OCI-M2 (cell line): Measurements from ENCODE around the gene BOLA2B.
"Not testable (repeated sequence)": the region's sequence is repeated elsewhere in the genome, so short reads cannot be mapped to it uniquely, and the experiment has no call there.

Experiments used
- DNase-seq: peaks from one replicate; lab custom pipeline; 2025; ENCODE audit not compliant: unreplicated experiment; lab: John Stamatoyannopoulos, UW

Gene BOLA2B

GRCh38 chr16:30184891-30185682 is 8.4 kb downstream of the BOLA2B start:
- DNase-seq, result no peak

DNA sequence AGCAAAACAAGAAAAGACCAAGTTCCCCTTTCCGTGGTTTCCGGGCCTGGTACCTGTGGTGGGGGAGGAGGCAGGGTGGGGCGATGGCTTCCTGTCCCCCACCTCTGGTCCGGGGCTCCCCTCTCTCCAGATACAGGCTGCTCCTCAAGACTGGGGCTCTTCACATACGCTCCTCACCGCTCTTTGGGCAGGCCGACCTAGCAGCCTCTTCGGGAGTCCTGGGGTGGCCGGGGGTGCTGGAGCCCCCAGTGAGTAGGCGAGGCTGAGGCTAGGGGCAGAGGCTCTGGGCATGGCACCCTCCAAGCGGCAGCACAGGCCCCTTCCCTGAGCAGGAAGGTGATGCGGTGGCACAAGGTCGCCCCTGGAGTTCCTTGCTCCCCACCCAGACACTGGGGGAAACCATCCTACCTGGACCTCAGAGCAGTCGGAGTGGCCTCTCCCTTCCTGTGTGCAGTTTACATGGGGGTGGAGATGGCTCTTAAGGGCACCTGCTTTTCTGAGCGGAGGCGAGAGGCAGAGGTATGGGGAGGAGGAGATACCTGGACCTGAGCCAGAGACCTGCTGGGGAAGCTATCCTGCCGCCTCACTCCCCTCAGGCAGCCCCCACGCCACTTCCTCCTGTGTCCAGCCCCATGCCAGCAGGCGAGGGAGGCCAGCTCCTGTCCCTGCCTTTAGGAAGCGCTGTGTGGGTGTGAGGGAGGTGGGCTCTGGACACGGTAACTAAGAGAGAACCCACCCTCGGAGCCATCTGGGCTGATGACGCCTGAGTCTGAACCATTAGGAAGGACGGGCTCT is 9.2 kb downstream of the BOLA2B start:
- DNase-seq, result no peak

DNA sequence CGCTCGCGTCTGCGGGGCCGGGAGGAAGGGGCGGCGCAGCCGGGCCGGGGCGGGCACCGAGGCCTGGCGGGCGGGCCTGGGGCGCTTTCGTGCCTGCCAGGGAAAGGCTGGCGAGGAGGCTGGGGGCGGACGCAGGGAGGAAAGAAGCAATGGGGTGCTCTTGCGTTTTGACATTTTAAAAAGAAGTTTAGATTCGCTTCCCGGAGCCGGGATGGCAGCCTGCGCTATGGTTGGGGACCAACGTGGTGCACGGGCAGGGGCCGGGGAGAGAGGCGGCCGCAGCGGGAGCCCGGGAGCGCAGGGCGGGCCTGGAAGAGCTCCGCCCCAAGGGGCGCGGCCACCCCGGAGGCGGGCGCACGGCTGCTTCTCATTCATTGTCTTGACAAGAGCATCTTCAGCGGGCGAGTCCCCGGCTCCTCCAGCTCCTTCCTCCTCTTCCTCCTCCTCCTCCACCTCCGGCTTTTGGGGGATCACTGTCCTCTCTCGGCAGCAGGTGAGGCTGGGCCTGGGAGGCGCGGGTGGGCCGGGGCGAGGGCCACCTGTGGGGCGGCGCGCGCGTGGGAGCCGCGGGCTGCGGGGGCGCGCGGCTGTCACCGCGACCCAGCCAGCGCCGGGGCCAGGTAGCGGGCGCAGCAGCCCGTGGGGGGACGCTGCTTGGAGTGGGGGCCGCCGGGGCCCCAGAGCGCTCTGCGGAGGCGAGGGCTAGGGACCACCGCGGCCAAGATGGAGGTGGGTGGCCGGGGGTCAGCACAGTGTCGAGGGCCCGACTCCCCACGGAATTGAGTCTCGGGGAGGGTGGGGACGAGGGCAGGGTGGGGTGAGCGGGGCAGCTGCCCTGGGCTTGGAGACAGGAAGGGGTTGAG is 10.0 kb downstream of the BOLA2B start, which contains the start of gene CORO1A:
Gene CORO1A, plus strand, starts transcription at position 370 of the 863 bp plus-strand sequence. CDS start 1,608 bp downstream, outside the sequence.
- DNase-seq, result no peak

DNA sequence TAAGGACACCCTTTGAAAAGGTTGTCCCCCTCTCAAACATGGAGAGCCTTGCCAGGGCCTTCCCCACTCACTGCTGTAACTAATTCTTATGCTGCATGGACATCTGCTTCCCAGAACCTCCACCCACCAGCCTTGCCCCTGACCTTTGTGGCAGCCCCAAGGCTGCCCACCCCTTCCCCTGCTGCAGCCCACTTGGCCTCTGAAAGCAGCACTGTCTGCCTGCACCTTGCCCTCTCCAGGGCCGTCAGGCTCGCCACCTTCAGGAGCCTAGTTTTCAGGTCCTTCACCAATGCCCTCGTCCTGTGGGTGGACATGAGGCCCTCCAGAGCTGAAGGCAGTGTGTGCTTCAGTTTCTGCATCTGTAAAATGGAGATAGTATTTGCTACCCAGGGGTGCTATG is 12.7 kb downstream of the BOLA2B start:
- DNase-seq, result no peak

DNA sequence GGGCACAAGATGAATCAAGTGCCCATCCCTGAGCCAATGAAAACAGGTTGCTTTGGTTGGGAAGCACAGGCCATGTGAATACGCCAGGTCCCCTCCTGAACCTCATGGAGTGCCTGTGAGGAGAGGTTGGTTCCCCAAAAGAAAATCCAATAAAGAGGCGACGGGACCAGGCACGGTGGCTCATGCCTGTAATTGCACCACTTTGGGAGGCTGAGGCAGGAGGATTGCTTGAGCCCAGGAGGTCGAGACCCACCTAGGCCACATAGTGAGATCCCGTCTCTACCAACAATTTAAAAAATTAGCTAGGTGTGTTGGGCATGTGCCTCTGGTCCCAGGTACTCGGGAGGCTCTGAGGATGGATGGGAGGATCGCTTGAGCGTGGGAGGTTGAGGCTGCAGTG is 13.5 kb downstream of the BOLA2B start:
- no peak for DNase-seq

DNA sequence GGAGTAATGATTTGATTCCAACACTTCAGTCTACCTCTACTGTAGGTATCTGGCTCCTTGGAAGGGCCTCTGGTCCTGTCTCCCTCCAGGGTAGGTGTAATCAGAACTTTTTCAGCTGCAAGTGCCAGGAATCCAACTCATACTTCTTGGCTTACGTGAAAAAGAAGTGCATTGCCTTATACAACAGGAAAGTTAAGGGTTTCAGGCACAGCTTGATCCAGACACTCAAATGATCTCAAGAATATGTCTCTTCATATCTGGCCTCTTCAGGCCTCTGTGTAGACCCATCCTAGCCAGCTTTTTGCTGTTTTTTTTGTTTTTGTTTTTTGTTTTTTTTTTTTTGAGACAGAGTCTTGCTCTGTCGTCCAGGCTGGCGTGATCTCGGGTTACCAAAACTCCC is 14.3 kb downstream of the BOLA2B start:
- DNase-seq, result no peak

- DNase-seq, result not testable (repeated sequence)
These were observed 16.6 kb downstream of the BOLA2B start for GRCh38 chr16:30176876-30177275.

DNA sequence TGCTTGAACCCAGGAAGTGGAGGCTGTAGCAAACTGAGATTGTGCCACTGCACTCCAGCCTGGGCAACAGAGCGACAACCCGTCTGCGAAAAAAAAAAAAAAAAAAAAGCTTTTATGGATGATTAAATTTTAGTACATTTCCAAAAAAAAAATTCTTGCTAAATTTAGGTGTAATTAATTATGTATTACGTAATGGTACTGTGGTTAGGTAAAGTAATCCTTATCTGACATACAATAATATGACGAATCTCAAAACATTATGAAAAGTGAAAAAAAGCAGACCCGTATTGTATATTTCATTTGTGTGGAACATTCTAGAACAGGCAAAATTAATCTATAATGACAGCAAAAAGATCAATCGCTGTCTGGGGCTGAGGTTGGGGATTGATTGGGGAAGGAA is 20.4 kb downstream of the BOLA2B start:
- no peak for DNase-seq

DNA sequence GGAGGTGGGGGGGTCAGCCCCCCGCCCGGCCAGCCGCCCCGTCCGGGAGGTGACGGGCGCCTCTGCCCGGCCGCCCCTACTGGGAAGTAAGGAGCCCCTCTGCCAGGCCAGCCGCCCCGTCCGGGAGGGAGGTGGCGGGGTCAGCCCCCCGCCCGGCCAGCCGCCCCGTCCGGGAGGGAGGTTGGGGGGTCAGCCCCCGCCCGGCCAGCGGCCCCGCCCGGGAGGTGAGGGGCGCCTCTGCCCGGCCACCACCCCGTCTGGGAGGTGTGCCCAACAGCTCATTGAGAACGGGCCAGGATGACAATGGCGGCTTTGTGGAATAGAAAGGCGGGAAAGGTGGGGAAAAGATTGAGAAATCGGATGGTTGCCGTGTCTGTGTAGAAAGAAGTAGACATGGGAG is 23.3 kb downstream of the BOLA2B start:
- not testable (repeated sequence) for DNase-seq

- DNase-seq, result not testable (repeated sequence)
These were observed 24.1 kb downstream of the BOLA2B start for GRCh38 chr16:30169416-30169815.

GRCh38 chr16:30168746-30169145 is 24.7 kb downstream of the BOLA2B start:
- not testable (repeated sequence) for DNase-seq

DNA sequence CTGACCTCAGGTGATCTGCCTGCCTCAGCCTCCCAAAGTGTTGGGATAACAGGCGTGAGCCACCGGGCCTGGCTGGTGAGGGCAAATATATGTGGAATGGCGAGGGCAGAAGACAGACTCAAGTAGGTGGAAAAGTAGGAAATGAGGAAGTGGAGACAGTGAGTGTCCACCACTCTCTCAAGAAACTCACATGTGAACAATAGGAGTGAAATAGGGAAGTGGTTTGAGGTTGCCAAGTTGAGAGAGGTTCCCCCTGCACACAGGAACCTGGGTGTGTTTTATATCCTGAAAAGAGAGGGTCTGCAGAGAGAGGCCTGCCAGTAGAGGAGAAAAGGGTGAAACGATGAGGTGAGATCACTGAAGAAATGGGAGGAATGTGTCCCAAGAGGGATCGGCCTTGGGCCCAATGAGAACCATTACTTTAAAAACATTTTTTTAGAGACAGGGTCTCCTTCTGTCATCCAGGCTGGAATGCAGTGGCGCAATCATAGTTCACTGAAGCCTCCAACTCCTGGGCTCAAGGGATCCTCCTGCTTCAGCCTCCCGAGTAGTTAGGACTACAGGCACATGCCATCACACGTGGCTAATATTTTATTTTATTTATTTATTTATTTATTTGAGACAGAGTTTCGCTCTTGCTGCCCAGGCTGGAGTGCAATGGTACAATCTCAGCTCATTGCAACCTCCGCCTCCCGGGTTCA is 27.1 kb downstream of the BOLA2B start:
- DNase-seq, result no peak

GRCh38 chr16:30163538-30163937 is 29.9 kb downstream of the BOLA2B start:
- no peak for DNase-seq

- no peak for DNase-seq
These were observed 36.3 kb downstream of the BOLA2B start for GRCh38 chr16:30157214-30157613.

GRCh38 chr16:30155188-30155587 is 38.3 kb downstream of the BOLA2B start:
- no peak for DNase-seq

DNA sequence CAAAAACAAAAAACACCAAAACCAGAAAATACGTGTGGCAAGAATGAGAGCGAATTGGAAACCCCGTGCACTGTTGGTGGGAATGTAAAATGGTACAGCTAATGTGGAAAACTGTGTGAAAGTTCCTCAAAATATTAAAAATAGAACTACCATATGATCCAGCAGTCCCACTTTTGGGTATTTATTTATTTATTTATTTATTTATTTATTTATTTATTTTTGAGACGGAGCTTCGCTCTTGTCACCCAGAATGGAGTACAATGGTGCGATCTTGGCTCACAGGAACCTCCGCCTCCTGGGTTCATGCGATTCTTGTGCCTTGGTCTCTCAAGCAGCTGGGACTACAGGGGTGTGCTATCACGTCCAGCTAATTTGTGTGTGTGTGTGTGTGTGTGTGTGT is 40.9 kb downstream of the BOLA2B start:
- DNase-seq, result no peak

DNA sequence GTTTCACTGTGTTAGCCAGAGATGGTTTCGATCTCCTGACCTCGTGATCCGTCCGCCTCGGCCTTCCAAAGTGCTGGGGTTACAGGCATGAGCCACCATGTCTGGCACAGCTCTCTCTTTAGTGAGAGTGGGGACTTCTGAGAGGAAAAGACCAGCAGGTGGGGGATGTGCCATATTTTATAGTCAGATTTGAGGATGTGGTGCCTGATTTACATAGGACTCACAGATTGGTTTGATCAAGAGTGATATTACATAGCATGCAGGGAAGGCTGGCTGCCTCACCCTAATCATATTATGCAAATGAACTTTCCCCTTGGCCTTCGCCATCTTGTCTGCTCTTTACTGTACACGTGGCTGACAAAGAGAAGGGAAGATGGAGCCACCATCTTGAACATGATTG is 42.4 kb downstream of the BOLA2B start:
- DNase-seq, result no peak

DNA sequence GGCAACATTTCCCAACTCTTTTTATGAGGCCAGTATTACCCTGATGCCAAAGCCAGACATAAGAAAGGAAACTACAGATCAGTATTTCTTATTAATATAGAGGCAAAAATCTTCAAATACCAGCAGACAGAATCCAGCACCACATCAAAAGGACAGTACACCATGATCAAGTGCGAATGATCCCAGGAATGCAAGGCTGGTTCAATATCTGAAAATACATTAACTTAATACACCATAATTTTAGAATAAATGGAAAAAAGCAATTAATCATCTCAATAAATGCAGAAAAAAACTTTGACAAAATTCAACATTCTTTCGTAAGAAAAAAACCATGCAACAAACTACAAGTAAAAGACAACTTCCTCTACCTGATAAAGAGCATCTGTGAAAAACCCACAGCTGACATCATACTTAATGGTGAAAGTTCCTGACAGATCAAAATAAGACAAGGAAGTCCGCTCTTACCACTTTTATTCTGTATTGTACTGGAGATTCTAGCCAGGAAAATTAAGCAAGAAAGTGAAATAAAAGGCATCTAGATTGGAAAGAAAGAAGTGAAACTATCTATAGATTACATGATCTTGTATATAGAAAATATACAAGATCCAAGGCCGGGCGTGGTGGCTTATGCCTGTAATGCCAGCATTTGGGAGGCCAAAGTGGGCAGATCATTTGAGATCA is 44.1 kb downstream of the BOLA2B start:
- DNase-seq, result no peak

- DNase-seq, result no peak
These were observed 45.5 kb downstream of the BOLA2B start for GRCh38 chr16:30147843-30148510.

DNA sequence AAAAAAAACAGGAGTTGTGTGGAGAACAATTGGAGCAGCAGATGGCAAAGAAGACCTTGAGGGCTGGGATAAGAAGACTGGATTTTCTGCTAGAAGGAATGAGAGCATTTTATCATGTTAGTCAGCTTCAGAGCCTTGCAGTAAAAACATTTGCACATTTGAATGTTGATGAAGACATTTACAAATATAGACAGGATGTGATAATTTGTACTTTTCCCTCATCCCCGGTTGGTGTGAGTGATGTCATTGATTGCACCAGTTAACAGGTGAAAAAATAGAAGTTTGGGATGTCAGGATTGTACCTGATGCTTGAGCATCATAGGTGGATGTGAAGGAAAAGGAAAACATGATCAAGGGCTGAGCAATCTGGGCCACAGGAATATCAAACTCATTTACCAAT is 47.8 kb downstream of the BOLA2B start:
- DNase-seq, result no peak
